SK-N-MC (cell line): ENCODE data around the gene ZMYND10.

Source experiments
- DNase-seq: peaks from one replicate; pipeline ENCODE4 v3.0.0-alpha.2; 2011; ENCODE audit warnings: low read depth, low spot score
- H3K27ac ChIP-seq: fragments of 200-600 bp; sonication (generic); 2 replicates; pipeline ENCODE4 v1.5.1; 2016; ENCODE audit warnings: mixed run types
- H3K36me3 ChIP-seq: fragments of 200-600 bp; sonication (generic); 2 replicates; pipeline ENCODE4 v1.6.1; 2017; ENCODE audit warnings: antibody characterized with exemption, low read length, mixed read lengths; ENCODE audit not compliant: insufficient read depth
- H3K4me3 ChIP-seq: fragments of 200-600 bp; sonication (generic); 2 replicates; pipeline ENCODE4 v1.5.1; 2016
- H3K9ac ChIP-seq: fragments of 200-600 bp; sonication (generic); 2 replicates; pipeline ENCODE4 v1.8.0; 2017; ENCODE audit warnings: mixed run types, mixed read lengths; ENCODE audit not compliant: insufficient read length
- H3K9me3 ChIP-seq: fragments of 200-600 bp; sonication (generic); 2 replicates; pipeline ENCODE4 v1.6.1; 2017; ENCODE audit warnings: low read depth, mild to moderate bottlenecking, antibody characterized with exemption, low read length, moderate library complexity, mixed read lengths
- EZH2 ChIP-seq: fragments of 200-600 bp; sonication (generic); IDR thresholded peaks from one replicate; pipeline ENCODE4 v1.6.1; 2017; ENCODE audit warnings: antibody characterized with exemption
- FOXP2 ChIP-seq: optimal IDR thresholded peaks from 2 replicates; pipeline ENCODE3; 2011; ENCODE audit warnings: mild to moderate bottlenecking, moderate library complexity; ENCODE audit not compliant: insufficient read depth; ENCODE audit errors: extremely low read length, control extremely low read depth
- POLR2AphosphoS5 ChIP-seq: IDR thresholded peaks from 2 replicates; pipeline ENCODE4 v1.6.1; 2012; ENCODE audit warnings: mild to moderate bottlenecking, low read depth, low read length, borderline replicate concordance

The ZMYND10 gene

DNA sequence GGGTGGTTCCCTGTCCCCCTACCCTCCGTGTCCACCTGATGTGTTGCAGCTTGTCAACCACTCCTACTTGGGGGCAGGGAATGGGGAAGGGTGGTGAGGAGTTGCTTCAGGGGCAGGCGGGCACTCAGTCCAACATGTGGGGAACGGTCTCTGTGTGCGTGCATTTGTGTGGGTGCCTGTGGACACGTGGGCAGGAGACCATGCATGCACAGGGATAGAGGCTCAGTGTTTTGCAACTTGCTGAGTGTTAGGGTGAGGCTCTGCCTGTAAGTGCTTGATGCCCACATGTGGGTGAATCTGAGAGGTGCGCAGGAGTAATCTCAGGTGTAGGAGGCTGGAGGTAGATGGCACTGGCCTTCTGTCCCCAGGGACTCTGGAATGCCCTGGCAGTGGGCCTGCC is 38.2 kb upstream of the ZMYND10 start:
- DNase-seq: no peak
- TF ChIP-seq EZH2: no peak
- no peak for TF ChIP-seq POLR2AphosphoS5
- no peak for TF ChIP-seq FOXP2
- Histone ChIP-seq H3K36me3 (no peaks in the 10 kb centered on the region), H3K4me3 (no peak overlapping the region), H3K27ac (no peak overlapping the region), H3K9ac (no peak overlapping the region), H3K9me3 (no peaks in the 10 kb centered on the region)

DNA sequence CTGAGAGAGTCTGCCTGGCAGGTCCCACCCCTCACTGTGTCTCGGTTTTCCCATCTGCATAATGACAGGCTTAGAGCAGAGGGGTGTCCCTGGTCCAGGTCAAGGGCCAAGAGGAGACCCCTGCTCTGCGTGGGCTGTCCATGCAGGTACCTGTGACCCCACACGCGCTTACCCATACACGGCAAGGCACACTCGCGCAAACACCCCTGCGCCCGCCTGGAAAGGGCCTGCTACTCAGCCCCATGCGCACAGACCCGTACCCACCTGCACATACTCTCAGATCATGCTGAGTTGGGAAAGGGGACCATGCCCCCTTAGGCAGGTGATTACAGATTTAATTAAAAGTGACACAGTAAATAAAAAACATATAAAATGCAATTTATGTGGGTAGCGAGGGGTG is 37.2 kb upstream of the ZMYND10 start:
- no peak overlapping the region for H3K4me3 ChIP-seq
- TF ChIP-seq POLR2AphosphoS5 (no peak), EZH2 (no peak), FOXP2 (no peak)
- H3K36me3 ChIP-seq: no peaks in the 10 kb centered on the region
- H3K9ac ChIP-seq: no peak overlapping the region
- no peak overlapping the region for H3K27ac ChIP-seq
- no peak for DNase-seq
- no peaks in the 10 kb centered on the region for H3K9me3 ChIP-seq

DNA sequence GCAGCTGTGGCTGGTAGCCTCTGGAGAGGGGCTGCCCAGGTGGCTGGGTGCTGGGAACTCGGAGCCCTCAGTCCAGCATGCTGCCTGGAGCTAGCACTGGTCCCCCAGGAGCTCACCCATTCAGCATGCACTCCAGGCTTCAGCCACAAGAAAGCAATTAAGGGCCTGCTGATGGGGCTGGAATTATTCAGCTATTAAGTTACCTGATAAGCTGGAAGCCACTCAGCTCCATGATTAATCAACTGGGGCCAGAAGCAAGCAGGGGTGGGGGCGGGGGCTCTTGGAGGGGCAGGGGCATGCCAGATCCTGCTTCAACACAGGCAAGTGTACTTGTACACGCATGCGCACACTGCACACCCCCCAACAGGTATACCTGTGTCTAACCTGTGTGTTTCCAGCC is 35.9 kb upstream of the ZMYND10 start:
- Histone ChIP-seq H3K9me3 (no peaks in the 10 kb centered on the region), H3K36me3 (no peaks in the 10 kb centered on the region), H3K27ac (no peak overlapping the region), H3K9ac (no peak overlapping the region), H3K4me3 (no peak overlapping the region)
- no peak for TF ChIP-seq FOXP2
- no peak for TF ChIP-seq EZH2
- TF ChIP-seq POLR2AphosphoS5: no peak
- no peak for DNase-seq

DNA sequence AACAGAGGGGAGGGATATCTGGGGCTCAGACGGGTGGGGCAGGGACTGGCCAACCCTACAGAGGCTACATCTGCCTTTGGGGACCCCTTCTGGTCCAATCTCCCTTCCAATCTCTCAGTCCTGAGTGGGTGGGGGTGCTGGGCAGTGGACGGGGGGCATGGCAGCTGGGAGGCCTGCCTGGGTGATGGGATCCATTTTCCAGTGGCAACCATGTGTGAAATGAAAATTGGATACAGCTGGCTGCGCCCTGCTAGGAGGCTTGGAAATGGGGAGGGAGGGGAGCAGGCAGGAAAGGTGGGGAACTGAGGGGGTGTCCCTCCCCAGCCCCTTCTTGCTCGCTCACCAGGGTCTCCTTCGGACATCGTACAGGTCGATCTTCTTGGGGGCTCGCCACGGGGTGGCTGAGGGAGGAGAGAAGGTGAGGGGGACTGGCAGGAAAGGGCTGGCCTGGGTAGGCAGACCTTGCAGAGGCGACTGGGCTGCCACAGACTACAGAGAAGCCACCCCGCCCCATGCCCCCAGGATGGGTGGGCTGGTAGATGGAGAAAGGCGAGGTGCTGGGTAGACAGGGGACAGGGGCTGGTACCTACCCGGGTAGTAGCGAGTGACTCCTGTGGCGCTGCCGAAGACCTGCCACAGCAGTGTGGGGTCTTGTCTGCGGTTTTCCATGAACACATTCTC is 35.0 kb upstream of the ZMYND10 start:
- TF ChIP-seq FOXP2 (no peak), POLR2AphosphoS5 (no peak)
- H3K27ac ChIP-seq: no peak overlapping the region

DNA sequence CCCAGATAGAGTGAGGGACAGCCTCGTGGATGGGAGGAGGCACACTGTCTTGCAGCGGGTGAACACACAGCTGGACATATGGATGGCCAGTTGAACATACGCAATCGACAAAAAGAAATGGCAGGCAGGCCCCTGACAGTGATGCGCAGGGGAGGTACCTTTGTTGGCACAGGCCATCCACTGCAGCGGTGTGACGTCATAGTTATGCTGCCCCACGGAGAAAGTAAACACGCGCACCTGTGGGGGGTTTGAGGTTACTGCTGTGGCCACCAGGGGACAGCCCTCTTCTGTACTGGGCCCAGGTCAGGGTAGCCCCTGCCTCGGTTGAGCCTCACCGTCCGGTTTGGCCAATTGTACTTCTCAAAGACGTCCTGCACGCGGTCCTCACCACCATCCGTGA is 33.2 kb upstream of the ZMYND10 start:
- Histone ChIP-seq H3K27ac (no peak overlapping the region), H3K9me3 (no peaks in the 10 kb centered on the region), H3K9ac (no peak overlapping the region), H3K4me3 (no peak overlapping the region), H3K36me3 (no peaks in the 10 kb centered on the region)
- no peak for DNase-seq
- TF ChIP-seq EZH2 (no peak), FOXP2 (no peak), POLR2AphosphoS5 (no peak)

More for the DNA sequence above, 35.0 kb upstream of the ZMYND10 start:
- no peaks in the 10 kb centered on the region for H3K36me3 ChIP-seq
- no peak overlapping the region for H3K9ac ChIP-seq
- H3K9me3 ChIP-seq: no peaks in the 10 kb centered on the region
- no peak overlapping the region for H3K4me3 ChIP-seq
- no peak for DNase-seq

DNA sequence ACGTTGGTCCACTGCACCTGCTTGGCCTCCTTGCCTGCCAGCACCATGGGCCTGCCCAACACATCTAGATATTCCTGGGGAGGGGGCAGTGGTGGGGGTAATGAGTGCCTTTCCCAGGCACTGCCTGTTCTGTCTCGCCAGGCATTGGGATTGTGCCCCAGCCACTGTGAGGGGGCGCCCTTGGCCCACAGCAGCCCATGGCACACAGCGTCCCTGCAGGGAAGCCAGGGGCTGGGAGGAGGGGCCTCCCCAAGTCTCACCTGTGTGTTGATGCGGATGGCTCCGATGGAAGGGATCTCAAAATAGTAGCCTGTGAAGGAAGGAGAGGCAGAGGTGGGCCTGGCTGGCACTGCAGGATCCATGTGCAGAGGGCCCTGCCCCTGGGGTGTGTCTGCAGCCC is 32.5 kb upstream of the ZMYND10 start:
- no peak overlapping the region for H3K9ac ChIP-seq
- H3K4me3 ChIP-seq: no peak overlapping the region
- no peaks in the 10 kb centered on the region for H3K36me3 ChIP-seq
- TF ChIP-seq EZH2 (no peak), POLR2AphosphoS5 (no peak), FOXP2 (no peak)
- no peak overlapping the region for H3K27ac ChIP-seq
- no peaks in the 10 kb centered on the region for H3K9me3 ChIP-seq
- no peak for DNase-seq

DNA sequence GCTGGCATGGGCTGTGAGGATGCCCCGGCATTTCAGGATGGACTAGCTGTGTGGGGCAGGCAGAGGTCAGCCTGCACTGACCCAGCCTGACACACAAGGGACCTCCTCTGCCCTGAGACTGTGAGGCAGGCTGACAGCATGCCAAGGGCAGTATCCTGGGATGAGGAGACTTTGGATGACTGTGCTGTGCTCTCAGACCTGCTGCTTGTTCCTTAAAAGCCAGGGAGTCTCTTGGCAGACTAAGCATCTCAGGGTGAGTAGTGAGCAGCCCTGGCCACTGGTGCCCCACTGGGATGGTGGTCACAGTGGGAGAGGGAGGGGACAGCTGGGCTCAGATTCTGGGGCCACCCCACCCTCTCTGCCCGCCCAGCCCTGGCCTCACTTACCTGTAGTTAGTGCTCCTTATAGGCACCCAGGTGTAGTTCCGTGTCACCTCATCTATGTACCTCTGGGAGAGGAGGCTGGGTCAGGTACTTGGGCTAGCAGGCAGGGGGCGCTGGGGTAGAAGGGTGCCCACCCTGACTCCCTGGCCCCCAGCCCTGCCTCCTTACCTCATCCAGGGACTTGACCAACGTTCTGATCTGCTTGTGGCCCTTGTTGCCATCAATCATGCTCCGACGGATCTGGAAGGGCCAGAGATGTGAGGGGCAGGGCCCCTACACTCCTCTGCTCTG is 29.9 kb upstream of the ZMYND10 start:
- H3K9ac ChIP-seq: no peak overlapping the region
- H3K27ac ChIP-seq: no peak overlapping the region
- H3K36me3 ChIP-seq: no peaks in the 10 kb centered on the region
- no peaks in the 10 kb centered on the region for H3K9me3 ChIP-seq
- no peak overlapping the region for H3K4me3 ChIP-seq
- no peak for TF ChIP-seq FOXP2
- no peak for TF ChIP-seq POLR2AphosphoS5
- no peak for TF ChIP-seq EZH2
- no peak for DNase-seq

DNA sequence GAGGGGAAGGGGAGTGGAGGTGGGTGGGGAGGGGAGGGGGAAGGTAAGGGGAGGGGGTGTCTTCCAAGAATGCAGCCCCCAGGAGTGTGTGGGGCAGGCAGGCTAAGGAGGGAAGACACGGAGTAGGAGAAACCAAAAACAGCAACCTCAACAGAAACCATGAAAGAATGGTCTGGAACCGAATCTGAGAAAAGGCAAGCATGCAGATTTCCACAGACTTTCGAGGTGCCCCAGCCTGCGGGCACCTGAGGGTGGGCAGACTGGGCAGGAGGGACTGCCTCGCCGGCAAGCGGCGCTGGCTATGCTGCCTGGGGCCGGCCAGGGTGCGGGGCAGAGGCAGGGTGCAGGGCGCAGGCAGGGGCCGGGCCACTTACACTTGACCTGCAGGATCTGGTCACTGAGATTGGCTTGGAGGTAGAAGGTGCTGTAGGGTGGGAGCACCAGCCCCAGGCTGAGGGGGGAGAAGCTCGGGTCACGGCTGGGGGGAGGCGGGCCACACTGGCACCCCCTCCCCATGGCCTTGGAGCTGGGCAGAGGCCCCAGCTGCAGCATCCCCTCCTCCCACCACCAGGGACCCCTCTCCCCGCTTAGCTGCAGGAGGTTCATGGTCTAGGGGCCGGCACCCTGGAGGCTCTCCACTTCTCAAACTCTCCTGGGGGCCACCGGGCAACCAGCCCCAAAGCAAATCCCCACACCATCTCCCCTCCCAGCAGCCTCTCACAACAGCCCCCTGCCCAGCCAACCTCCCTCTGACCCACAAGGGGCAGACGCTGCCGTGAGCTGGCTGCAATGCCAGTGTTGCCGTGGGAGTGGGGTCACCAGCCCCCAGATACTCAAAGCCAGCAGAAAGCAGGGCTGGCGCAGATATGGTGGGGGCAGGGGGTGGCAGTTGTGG is 29.1 kb upstream of the ZMYND10 start:
- H3K9ac ChIP-seq: no peak overlapping the region
- H3K27ac ChIP-seq: no peak overlapping the region
- no peak for DNase-seq
- no peaks in the 10 kb centered on the region for H3K9me3 ChIP-seq
- H3K36me3 ChIP-seq: no peaks in the 10 kb centered on the region
- TF ChIP-seq EZH2 (no peak), POLR2AphosphoS5 (no peak), FOXP2 (no peak)
- H3K4me3 ChIP-seq: no peak overlapping the region
